ENCODE data around the gene PRKAG3. TPM values are rescaled to one million over a fixed set of nuclear protein-coding genes. Genes with fewer than 3 reads are reported as not detected.

PRKAG3 gene
- total and polyA plus RNA-seq, 4 donors = 0.08 TPM; not detected in 3

DNA sequence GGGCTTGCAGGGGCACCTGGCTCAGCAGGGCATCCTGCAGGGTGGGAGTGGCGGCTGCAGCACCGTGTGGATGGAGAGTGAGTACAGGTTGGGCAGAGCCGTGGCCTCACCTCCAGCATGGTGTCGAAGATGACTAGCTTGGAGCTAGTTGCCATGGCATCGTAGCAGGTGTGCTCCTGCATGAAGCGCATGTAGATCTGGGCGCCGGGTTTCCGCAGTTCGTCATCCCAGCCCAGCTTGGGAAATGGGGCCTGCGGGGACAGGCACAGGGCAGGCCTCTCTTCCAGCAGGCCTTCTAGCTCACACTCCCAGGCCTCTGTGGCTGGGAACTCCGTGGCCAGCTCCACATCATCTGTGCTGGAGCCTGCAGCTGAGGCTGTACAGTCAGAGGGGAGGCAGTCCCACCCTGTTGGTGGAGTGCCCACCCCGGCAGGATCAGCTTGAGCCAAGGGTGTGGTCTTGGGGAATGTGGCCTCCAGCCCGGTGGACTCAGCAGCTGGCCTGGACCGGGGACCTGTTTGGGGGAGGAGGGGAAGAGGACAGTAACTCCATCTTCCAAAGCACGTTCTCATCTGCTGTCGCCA is 1.6 kb downstream of the PRKAG3 start (continued):
- TF ChIP-seq, protein P1, sequence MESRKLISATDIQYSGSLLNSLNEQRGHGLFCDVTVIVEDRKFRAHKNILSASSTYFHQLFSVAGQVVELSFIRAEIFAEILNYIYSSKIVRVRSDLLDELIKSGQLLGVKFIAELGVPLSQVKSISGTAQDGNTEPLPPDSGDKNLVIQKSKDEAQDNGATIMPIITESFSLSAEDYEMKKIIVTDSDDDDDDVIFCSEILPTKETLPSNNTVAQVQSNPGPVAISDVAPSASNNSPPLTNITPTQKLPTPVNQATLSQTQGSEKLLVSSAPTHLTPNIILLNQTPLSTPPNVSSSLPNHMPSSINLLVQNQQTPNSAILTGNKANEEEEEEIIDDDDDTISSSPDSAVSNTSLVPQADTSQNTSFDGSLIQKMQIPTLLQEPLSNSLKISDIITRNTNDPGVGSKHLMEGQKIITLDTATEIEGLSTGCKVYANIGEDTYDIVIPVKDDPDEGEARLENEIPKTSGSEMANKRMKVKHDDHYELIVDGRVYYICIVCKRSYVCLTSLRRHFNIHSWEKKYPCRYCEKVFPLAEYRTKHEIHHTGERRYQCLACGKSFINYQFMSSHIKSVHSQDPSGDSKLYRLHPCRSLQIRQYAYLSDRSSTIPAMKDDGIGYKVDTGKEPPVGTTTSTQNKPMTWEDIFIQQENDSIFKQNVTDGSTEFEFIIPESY (IDR thresholded peaks at IDR 0.05) = no peak

DNA sequence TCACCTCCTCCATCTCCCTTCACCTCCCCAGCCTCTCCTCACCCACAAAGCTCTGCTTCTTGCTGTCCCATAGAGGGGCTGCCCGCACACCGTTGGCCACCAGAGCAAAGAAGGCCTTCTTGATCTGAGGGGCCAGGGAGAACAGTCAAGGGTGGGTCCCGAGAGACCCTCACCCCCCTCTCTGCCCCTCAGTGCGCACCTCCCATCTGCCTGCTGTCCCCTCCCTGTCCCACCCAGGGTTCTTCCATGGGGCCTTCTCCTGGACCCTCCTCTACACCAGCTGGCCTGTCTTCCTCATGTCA is 3.2 kb downstream of the PRKAG3 start:
- TF ChIP-seq GABPA (IDR thresholded peaks at IDR 0.05 in 1 of 2, conservative IDR thresholded peaks at IDR 0.05 in 1 of 2) = no peak
- H3K9ac ChIP-seq (ENCODE audit: low read depth in 1 of 2, low read length in 2 of 2) = no peak overlapping the region
- WGBS = 82% methylated on average over 4 of the region's 4 CpGs

DNA sequence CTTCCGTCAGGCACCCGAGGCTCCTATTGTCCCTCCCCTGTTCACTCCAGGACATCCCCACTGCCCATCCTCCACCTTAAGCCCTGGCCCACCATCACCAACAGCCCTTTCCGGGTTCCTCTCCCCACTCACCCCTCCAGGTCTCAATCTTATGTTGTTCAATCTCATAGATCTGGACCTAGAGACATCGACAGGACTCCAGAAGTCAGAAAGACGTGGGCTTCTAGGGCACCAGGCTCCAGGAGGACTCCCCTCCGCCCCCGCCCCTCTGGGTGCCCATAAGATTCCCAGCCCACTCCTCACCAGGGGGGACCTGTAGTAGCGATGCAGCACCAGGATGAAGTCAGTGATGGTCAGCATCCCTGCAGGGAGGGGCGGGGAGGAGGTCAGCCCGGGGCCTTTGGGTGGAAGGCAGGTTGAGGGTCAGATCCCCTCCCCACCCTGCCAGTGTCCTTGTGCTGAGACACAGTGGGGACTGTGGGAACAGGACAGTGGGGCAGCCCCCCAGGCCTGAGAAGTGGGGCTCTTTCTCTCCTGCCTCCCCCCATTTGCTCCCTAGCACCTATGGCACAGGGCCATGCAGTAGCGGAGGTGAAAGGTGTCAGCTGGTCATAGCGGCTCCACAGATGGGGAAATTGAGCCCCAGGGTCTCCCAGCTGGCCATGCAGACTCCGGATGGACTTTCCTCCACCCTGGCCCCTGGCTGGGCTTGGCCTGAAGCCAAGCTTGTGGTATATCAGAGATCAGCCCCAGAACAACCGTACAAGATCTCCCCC is 3.7 kb downstream of the PRKAG3 start:
- Histone ChIP-seq H3K36me3 (ENCODE audit: control insufficient read depth in 4 of 4, insufficient read depth in 3 of 4, low read depth in 1 of 4, low read length in 3 of 4) (peaks cover 0 to 2% (median 0%) of the 10 kb centered on the region in 4 donors), H3K27me3 (ENCODE audit: control insufficient read depth in 4 of 4, insufficient read depth in 4 of 4, low read length in 3 of 4) (no peaks in the 10 kb centered on the region), H3K9me3 (ENCODE audit: control insufficient read depth in 4 of 4, low read length in 3 of 4) (no peaks in the 10 kb centered on the region), H3K4me3 (ENCODE audit: low read depth in 1 of 3, low read length in 3 of 3) (no peak overlapping the region), H3K9ac (ENCODE audit: low read depth in 1 of 2, low read length in 2 of 2) (no peak overlapping the region), H3K27ac (ENCODE audit: low read depth in 1 of 2, low read length in 2 of 2) (no peak overlapping the region), H3K4me1 (ENCODE audit: control insufficient read depth in 4 of 4, insufficient read depth in 4 of 4, low read length in 3 of 4) (no peaks in the 10 kb centered on the region)
- WGBS = 61% methylated on average over 14 of the region's 14 CpGs
- no peak for DNase-seq (ENCODE audit: low spot score)
- TF ChIP-seq NR2F2 (IDR thresholded peaks at IDR 0.05) (no peak), JUND (IDR thresholded peaks at IDR 0.05) (no peak), HNF4A (conservative IDR thresholded peaks at IDR 0.05) (no peak), RXRA (IDR thresholded peaks at IDR 0.05) (no peak), HNF4G (IDR thresholded peaks at IDR 0.05) (no peak), GABPA (IDR thresholded peaks at IDR 0.05 in 1 of 2, conservative IDR thresholded peaks at IDR 0.05 in 1 of 2) (no peak)
- TF ChIP-seq, protein P2, sequence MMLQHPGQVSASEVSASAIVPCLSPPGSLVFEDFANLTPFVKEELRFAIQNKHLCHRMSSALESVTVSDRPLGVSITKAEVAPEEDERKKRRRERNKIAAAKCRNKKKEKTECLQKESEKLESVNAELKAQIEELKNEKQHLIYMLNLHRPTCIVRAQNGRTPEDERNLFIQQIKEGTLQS (IDR thresholded peaks at IDR 0.05) = no peak
- TF ChIP-seq, protein P3, sequence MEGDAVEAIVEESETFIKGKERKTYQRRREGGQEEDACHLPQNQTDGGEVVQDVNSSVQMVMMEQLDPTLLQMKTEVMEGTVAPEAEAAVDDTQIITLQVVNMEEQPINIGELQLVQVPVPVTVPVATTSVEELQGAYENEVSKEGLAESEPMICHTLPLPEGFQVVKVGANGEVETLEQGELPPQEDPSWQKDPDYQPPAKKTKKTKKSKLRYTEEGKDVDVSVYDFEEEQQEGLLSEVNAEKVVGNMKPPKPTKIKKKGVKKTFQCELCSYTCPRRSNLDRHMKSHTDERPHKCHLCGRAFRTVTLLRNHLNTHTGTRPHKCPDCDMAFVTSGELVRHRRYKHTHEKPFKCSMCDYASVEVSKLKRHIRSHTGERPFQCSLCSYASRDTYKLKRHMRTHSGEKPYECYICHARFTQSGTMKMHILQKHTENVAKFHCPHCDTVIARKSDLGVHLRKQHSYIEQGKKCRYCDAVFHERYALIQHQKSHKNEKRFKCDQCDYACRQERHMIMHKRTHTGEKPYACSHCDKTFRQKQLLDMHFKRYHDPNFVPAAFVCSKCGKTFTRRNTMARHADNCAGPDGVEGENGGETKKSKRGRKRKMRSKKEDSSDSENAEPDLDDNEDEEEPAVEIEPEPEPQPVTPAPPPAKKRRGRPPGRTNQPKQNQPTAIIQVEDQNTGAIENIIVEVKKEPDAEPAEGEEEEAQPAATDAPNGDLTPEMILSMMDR (IDR thresholded peaks at IDR 0.05; ENCODE audit: low read depth, low read length, missing input control) = no peak
- TF ChIP-seq, protein P1 (IDR thresholded peaks at IDR 0.05) = no peak
- TF ChIP-seq, protein P4, sequence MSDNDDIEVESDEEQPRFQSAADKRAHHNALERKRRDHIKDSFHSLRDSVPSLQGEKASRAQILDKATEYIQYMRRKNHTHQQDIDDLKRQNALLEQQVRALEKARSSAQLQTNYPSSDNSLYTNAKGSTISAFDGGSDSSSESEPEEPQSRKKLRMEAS (IDR thresholded peaks at IDR 0.05) = no peak
- TF ChIP-seq, protein P5, sequence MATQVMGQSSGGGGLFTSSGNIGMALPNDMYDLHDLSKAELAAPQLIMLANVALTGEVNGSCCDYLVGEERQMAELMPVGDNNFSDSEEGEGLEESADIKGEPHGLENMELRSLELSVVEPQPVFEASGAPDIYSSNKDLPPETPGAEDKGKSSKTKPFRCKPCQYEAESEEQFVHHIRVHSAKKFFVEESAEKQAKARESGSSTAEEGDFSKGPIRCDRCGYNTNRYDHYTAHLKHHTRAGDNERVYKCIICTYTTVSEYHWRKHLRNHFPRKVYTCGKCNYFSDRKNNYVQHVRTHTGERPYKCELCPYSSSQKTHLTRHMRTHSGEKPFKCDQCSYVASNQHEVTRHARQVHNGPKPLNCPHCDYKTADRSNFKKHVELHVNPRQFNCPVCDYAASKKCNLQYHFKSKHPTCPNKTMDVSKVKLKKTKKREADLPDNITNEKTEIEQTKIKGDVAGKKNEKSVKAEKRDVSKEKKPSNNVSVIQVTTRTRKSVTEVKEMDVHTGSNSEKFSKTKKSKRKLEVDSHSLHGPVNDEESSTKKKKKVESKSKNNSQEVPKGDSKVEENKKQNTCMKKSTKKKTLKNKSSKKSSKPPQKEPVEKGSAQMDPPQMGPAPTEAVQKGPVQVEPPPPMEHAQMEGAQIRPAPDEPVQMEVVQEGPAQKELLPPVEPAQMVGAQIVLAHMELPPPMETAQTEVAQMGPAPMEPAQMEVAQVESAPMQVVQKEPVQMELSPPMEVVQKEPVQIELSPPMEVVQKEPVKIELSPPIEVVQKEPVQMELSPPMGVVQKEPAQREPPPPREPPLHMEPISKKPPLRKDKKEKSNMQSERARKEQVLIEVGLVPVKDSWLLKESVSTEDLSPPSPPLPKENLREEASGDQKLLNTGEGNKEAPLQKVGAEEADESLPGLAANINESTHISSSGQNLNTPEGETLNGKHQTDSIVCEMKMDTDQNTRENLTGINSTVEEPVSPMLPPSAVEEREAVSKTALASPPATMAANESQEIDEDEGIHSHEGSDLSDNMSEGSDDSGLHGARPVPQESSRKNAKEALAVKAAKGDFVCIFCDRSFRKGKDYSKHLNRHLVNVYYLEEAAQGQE (IDR thresholded peaks at IDR 0.05) = no peak

More for the DNA sequence above, 3.2 kb downstream of the PRKAG3 start:
- H3K27ac ChIP-seq (ENCODE audit: low read depth in 1 of 2, low read length in 2 of 2) = no peak overlapping the region
- no peaks in the 10 kb centered on the region for H3K27me3 ChIP-seq (ENCODE audit: control insufficient read depth in 4 of 4, insufficient read depth in 4 of 4, low read length in 3 of 4)
- no peaks in the 10 kb centered on the region for H3K4me1 ChIP-seq (ENCODE audit: control insufficient read depth in 4 of 4, insufficient read depth in 4 of 4, low read length in 3 of 4)
- H3K36me3 ChIP-seq (ENCODE audit: control insufficient read depth in 4 of 4, insufficient read depth in 3 of 4, low read depth in 1 of 4, low read length in 3 of 4) = no peaks in the 10 kb centered on the region
- DNase-seq (ENCODE audit: low spot score) = no peak
- H3K4me3 ChIP-seq (ENCODE audit: low read depth in 1 of 3, low read length in 3 of 3) = no peak overlapping the region
- H3K9me3 ChIP-seq (ENCODE audit: control insufficient read depth in 4 of 4, low read length in 3 of 4) = no peaks in the 10 kb centered on the region
